GM12801 (cell line): ENCODE measurements around the gene TNFRSF11A.

Experiments used
- CTCF ChIP-seq: IDR thresholded peaks from one replicate; pipeline ENCODE4 v1.5.1; 2011; ENCODE audit warnings: control low read depth; ENCODE audit not compliant: insufficient read length; ENCODE audit errors: extremely low read depth

Gene TNFRSF11A

GRCh38 chr18:62372156-62372555 lies 47.0 kb downstream of the TNFRSF11A start:
- TF ChIP-seq CTCF = no peak

- TF ChIP-seq CTCF = no peak
These were observed 47.8 kb downstream of the TNFRSF11A start for GRCh38 chr18:62372882-62373281.

GRCh38 chr18:62374410-62374965 lies 49.4 kb downstream of the TNFRSF11A start:
- no peak for TF ChIP-seq CTCF

- no peak for TF ChIP-seq CTCF
These were observed 52.2 kb downstream of the TNFRSF11A start for GRCh38 chr18:62377131-62377807.

- no peak for TF ChIP-seq CTCF
These were observed 53.9 kb downstream of the TNFRSF11A start for GRCh38 chr18:62379051-62379450.

- TF ChIP-seq CTCF = no peak
These were observed 56.3 kb downstream of the TNFRSF11A start for GRCh38 chr18:62381373-62381772.

GRCh38 chr18:62384068-62384467 lies 59.0 kb downstream of the TNFRSF11A start:
- no peak for TF ChIP-seq CTCF
